ENCODE measurements around the gene RAD51B.

DNA sequence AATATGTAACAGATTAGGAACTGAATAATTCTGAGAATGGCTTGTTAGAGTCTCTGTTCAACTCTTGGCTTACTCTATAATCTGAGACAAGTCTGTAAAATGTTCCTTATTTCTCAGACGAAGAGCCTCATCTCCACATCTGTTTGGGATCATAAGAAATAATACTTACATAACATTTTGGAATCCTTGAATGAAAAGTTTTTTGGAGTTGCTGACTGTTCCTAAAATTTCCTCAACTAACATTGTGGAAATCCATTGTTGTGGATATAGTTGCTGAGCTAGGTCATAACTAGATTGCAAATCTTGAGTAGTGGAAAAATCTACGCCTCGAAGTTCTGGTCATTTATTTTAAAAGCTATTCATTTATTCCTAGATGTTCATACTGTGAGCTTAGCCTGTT is 570.4 kb downstream of the RAD51B start:
- TF ChIP-seq ZNF396 (CRISPR knock-in tag; IDR thresholded peaks at IDR 0.05; ENCODE audit: borderline replicate concordance) (no peak), MXD4 (CRISPR knock-in tag; IDR thresholded peaks at IDR 0.05; ENCODE audit: borderline replicate concordance) (no peak), TP53 (CRISPR knock-in tag; IDR thresholded peaks at IDR 0.05) (no peak), NFATC4 (CRISPR knock-in tag; IDR thresholded peaks at IDR 0.05) (no peak), OVOL2 (CRISPR knock-in tag; IDR thresholded peaks at IDR 0.05; ENCODE audit: borderline replicate concordance) (no peak)
- TF ChIP-seq, protein P1, sequence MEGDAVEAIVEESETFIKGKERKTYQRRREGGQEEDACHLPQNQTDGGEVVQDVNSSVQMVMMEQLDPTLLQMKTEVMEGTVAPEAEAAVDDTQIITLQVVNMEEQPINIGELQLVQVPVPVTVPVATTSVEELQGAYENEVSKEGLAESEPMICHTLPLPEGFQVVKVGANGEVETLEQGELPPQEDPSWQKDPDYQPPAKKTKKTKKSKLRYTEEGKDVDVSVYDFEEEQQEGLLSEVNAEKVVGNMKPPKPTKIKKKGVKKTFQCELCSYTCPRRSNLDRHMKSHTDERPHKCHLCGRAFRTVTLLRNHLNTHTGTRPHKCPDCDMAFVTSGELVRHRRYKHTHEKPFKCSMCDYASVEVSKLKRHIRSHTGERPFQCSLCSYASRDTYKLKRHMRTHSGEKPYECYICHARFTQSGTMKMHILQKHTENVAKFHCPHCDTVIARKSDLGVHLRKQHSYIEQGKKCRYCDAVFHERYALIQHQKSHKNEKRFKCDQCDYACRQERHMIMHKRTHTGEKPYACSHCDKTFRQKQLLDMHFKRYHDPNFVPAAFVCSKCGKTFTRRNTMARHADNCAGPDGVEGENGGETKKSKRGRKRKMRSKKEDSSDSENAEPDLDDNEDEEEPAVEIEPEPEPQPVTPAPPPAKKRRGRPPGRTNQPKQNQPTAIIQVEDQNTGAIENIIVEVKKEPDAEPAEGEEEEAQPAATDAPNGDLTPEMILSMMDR (IDR thresholded peaks at IDR 0.05), result no peak
- TF ChIP-seq, protein P2, sequence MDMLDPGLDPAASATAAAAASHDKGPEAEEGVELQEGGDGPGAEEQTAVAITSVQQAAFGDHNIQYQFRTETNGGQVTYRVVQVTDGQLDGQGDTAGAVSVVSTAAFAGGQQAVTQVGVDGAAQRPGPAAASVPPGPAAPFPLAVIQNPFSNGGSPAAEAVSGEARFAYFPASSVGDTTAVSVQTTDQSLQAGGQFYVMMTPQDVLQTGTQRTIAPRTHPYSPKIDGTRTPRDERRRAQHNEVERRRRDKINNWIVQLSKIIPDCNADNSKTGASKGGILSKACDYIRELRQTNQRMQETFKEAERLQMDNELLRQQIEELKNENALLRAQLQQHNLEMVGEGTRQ (CRISPR knock-in tag; IDR thresholded peaks at IDR 0.05), result no peak
- TF ChIP-seq, protein P3, sequence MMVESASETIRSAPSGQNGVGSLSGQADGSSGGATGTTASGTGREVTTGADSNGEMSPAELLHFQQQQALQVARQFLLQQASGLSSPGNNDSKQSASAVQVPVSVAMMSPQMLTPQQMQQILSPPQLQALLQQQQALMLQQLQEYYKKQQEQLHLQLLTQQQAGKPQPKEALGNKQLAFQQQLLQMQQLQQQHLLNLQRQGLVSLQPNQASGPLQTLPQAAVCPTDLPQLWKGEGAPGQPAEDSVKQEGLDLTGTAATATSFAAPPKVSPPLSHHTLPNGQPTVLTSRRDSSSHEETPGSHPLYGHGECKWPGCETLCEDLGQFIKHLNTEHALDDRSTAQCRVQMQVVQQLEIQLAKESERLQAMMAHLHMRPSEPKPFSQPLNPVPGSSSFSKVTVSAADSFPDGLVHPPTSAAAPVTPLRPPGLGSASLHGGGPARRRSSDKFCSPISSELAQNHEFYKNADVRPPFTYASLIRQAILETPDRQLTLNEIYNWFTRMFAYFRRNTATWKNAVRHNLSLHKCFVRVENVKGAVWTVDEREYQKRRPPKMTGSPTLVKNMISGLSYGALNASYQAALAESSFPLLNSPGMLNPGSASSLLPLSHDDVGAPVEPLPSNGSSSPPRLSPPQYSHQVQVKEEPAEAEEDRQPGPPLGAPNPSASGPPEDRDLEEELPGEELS (CRISPR knock-in tag; IDR thresholded peaks at IDR 0.05), result no peak
- TF ChIP-seq, protein P4, sequence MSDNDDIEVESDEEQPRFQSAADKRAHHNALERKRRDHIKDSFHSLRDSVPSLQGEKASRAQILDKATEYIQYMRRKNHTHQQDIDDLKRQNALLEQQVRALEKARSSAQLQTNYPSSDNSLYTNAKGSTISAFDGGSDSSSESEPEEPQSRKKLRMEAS (CRISPR knock-in tag; IDR thresholded peaks at IDR 0.05), result no peak
- TF ChIP-seq, protein P5, sequence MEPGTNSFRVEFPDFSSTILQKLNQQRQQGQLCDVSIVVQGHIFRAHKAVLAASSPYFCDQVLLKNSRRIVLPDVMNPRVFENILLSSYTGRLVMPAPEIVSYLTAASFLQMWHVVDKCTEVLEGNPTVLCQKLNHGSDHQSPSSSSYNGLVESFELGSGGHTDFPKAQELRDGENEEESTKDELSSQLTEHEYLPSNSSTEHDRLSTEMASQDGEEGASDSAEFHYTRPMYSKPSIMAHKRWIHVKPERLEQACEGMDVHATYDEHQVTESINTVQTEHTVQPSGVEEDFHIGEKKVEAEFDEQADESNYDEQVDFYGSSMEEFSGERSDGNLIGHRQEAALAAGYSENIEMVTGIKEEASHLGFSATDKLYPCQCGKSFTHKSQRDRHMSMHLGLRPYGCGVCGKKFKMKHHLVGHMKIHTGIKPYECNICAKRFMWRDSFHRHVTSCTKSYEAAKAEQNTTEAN (CRISPR knock-in tag; IDR thresholded peaks at IDR 0.05), result no peak
